ENCODE results near the gene FBRS.

FBRS gene

DNA sequence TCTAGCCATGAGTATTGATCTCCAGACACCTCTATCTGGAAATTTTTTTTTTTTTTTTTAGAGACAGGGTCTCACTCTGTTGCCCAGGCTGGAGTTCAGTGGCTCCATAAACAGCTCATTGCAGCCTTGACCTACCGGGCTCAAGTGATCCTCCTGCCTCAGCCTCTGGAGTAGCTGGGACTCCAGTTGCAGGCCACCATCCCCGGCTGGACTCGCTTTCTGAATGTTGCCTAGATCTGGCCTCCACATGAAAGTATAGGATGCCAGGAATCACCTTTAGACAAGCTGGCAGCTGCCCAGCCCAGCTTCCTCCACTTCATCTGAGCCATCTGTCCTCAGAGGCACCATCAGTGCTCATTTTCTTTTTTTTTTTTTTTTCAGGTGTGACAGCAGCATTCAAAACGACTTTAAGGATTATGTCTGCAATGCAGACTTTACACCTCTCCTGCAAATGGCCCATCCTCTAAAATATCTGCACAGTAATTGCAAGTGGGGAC is 13.8 kb upstream of the FBRS start:
- no peak overlapping the region for H3K4me3 ChIP-seq (ENCODE audit: low read depth, low read length)
- TF ChIP-seq, protein P1, sequence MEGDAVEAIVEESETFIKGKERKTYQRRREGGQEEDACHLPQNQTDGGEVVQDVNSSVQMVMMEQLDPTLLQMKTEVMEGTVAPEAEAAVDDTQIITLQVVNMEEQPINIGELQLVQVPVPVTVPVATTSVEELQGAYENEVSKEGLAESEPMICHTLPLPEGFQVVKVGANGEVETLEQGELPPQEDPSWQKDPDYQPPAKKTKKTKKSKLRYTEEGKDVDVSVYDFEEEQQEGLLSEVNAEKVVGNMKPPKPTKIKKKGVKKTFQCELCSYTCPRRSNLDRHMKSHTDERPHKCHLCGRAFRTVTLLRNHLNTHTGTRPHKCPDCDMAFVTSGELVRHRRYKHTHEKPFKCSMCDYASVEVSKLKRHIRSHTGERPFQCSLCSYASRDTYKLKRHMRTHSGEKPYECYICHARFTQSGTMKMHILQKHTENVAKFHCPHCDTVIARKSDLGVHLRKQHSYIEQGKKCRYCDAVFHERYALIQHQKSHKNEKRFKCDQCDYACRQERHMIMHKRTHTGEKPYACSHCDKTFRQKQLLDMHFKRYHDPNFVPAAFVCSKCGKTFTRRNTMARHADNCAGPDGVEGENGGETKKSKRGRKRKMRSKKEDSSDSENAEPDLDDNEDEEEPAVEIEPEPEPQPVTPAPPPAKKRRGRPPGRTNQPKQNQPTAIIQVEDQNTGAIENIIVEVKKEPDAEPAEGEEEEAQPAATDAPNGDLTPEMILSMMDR (IDR thresholded peaks at IDR 0.05; ENCODE audit: insufficient read depth, low read depth, low read length, missing control alignments): no peak
- no peak for DNase-seq (ENCODE audit: low read depth)

DNA sequence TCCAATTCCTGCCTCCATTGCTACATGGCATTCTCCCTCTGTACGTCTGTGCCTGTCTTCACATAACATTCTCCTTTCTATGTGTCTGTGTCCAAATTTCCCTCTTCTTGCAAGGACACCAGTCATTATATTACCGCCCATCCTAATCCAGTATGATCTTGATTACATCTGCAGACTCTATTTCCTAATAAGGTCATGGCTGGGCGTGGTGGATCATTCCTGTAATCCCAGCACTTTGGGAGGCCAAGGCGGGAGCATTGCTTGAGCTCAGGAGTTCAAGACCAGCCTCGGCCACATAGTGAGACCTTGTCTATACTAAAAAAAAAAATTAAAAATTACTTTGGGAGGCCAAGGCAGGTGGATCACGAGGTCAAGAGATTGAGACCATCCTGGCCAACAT is 12.5 kb upstream of the FBRS start:
- H3K4me3 ChIP-seq (ENCODE audit: low read depth, low read length): no peak overlapping the region
- TF ChIP-seq, protein P1 (IDR thresholded peaks at IDR 0.05; ENCODE audit: insufficient read depth, low read depth, low read length, missing control alignments): no peak
- no peak for DNase-seq (ENCODE audit: low read depth)

DNA sequence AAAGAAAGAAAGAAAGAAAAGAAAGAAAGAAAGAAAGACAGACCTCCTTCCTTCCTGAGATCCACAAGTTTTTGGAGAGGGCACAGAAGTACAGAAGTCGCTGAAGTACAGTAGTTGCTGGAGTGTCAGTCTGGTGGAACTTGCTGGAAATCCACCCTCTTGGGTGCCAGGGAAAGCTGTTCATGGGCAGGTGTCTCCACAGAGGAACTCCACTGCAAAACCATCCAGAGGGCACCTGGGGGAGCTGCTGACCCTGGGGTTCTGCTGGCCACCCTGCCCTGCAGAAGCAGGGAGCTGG is 11.0 kb upstream of the FBRS start:
- H3K4me3 ChIP-seq (ENCODE audit: low read depth, low read length): no peak overlapping the region
- TF ChIP-seq, protein P1 (IDR thresholded peaks at IDR 0.05; ENCODE audit: insufficient read depth, low read depth, low read length, missing control alignments): no peak
- no peak for DNase-seq (ENCODE audit: low read depth)

DNA sequence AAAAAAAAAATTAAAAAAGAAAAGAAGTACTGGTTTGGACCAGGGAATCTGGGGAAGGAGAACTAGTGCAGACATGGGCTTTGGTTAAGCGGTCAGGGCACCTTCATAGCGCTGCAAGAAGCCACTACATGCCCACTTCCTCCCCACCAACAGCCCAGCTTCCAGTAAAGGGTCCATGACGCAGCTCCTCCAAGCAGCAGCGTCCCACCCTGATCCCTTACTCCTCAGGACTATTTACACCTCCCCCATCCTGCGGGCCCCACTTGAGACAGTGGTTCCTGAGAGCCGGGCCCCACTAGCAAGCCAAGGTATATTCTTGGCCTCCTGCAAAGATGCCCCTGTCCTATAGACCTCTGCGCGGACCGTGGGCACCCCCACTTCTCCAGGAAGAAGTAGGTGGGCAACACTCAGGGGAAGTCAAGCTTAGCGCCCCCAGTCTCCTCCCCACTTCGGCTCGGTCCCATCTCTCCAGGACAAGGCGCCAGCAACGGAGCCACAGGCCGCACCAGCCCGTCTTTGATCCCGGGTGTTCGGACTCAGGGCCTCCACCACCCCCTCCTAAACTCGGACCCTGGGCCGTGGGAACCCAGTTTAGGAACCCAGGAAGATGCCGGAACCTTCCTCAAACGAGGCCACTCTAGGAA is 8.4 kb upstream of the FBRS start:
- H3K4me3 ChIP-seq (ENCODE audit: low read depth, low read length): peak overlapping the region; percentile 86
- TF ChIP-seq, protein P1 (IDR thresholded peaks at IDR 0.05; ENCODE audit: insufficient read depth, low read depth, low read length, missing control alignments): no peak
- DNase-seq (ENCODE audit: low read depth): no peak

DNA sequence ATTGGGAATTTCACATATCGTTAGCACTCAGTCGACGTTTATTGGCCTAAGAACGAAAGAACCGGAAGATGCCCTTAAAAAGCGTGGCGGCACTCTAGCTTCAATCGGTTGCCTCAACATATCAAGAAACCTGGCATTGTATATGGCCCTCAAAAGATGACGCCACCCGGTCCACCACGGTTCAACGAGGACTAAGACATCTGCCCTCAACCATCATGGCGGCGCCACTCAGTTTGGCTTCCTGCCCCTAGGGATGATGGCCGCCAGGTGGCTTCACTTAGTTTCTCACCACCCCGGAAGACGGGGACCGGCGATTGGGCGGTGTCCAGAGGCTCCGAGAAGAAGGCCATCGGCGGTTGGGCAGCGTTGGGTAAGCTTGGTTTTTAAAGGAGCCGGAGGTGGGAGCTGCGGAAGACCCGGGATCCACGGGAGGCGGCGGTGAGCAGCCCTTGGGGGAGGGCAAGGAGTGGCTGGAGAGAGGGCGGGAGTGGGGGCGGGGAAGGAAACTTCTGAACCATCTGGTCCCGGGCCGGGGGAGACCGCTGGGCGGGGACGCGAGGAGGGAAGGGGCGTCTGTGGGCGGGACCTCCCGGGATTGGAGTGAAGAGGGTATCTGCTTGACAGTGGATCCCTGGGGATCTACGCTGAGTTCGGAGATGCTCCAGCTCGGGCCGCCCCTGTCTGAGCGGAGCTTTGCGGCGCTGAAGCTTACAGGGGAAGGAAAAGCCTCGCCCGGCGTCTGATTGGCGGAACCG is 7.7 kb upstream of the FBRS start, which contains the start of gene PRR14:
Gene PRR14, plus strand, starts transcription at position 592 of the 755 bp plus-strand sequence. CDS start 686 bp downstream, outside the sequence.
- DNase-seq (ENCODE audit: low read depth): peak; percentile 100
- H3K4me3 ChIP-seq (ENCODE audit: low read depth, low read length): peak within 1 kb of the TSS; percentile 86
- TF ChIP-seq, protein P1 (IDR thresholded peaks at IDR 0.05; ENCODE audit: insufficient read depth, low read depth, low read length, missing control alignments): no peak

DNA sequence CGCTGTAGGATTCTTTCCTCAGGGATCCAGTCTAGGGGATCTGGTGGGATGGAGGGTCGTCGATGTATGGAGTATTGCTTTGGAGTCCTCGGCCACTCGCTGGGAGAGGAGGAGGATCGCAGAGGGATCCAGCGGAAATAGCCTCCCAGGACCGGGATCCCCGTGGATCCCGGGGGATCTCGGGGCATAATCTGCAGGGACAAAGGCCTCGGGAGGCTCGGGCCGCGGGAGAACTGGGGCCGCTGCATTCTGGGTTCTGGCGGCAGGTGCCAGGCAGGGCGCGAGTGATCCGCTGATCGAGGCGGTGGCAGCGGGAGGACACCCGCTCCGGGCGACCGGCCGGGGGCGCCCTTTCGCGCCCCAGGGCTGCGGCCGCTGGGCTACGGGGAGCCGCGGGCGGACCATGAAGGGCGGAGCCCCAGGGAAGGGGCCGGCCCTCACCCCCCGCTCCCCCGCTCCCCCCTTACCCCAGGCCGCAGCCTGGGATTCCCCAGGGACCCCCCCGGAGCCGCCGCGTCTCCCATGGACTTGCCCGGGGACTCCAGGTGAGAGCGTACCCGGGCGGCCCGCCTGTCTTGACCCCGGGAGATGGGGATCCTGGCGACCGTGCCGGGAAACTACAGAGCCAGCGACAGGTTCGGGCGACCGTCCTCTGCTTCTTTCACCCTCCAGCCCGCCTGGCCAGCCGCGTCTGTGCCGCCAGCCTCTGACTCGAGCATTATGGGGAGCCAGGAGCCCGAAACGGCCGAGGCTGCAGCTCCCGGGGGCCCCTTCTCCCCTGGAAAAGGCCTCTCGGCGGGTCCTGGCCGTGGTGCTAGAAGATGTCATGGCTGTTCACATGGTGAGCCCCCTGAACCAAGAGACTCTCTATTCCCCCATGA is 6.9 kb upstream of the FBRS start:
- TF ChIP-seq, protein P1 (IDR thresholded peaks at IDR 0.05; ENCODE audit: insufficient read depth, low read depth, low read length, missing control alignments): peak; percentile 79
- DNase-seq (ENCODE audit: low read depth): peak; percentile 91
- H3K4me3 ChIP-seq (ENCODE audit: low read depth, low read length): peak overlapping the region; percentile 86
